Lower leg skin (tissue), 3 donors: ENCODE results near the gene TPM1.

Experiments
- CTCF ChIP-seq, 3 donors: fragments of 450-650 bp; IDR thresholded peaks; one replicate each; pipeline ENCODE4 v1.5.1; 2016; ENCODE audit warnings: antibody characterized with exemption in 3 of 3, mild to moderate bottlenecking in 3 of 3, moderate library complexity in 2 of 3
- POLR2A ChIP-seq, 2 donors: fragments of 450-650 bp; IDR thresholded peaks; one replicate each; pipeline ENCODE4 v1.6.1; 2016 to 2017; ENCODE audit warnings: antibody characterized with exemption in 2 of 2, mild to moderate bottlenecking in 1 of 2, moderate library complexity in 1 of 2

DNA sequence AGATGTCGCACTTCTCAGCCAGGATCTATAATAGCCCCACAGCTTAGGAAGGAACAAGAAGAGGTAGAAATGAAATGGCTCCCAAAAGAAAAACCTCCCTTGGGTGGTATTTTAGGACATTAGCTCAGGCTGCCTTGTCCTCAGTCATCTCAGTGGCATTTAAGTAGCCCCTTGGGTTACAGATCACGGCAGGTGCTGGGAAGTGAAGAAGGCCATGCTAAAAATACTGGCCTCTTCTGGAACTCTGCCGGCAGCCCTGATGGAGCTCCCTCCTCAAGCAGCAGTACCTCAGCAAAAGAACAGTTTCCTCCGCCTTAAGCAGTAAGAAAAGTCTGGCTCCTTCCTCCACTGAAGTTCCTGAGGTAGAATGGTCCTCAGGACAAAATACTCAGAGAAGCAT is 7.3 kb upstream of the TPM1 start:
- TF ChIP-seq CTCF (IDR thresholded peaks at IDR 0.05): no peak
- TF ChIP-seq POLR2A (IDR thresholded peaks at IDR 0.05): no peak
